HepG2 (cell line): ENCODE data around the gene HSF4. TPM values are rescaled to one million over a fixed set of nuclear protein-coding genes. Genes with fewer than 3 reads are reported as not detected.
A peak's percentile ranks its signal among the peaks of the same experiment; 100 is the strongest.

Experiments
- HMG20A ChIP-seq: IDR thresholded peaks from 2 replicates; pipeline ENCODE4 v1.6.1; 2016; ENCODE audit warnings: borderline replicate concordance
- HNRNPLL ChIP-seq: fragments of 200-400 bp; formaldehyde crosslinking; IDR thresholded peaks from 2 replicates; pipeline ENCODE4 v1.6.1; 2017; ENCODE audit warnings: mild to moderate bottlenecking, low read depth, low read length; ENCODE audit not compliant: poor library complexity, severe bottlenecking
- MAFG ChIP-seq: sonication (generic); formaldehyde crosslinking; IDR thresholded peaks from 2 replicates; pipeline ENCODE4 v1.5.1; 2020; ENCODE audit warnings: mild to moderate bottlenecking, missing genetic modification reagents
- NR0B2 ChIP-seq: sonication (generic); formaldehyde crosslinking; IDR thresholded peaks from 2 replicates; pipeline ENCODE4 v1.4.0; 2020; ENCODE audit warnings: mild to moderate bottlenecking, missing genetic modification reagents
- POLR2A ChIP-seq, 2 experiments: IDR thresholded peaks; 2 replicates each; pipeline ENCODE4 v1.6.1; 2011; ENCODE audit warnings: low read depth in 2 of 2, low read length in 2 of 2, mild to moderate bottlenecking in 1 of 2, moderate library complexity in 1 of 2; ENCODE audit not compliant: insufficient read depth in 1 of 2
- PRMT3 ChIP-seq: sonication (generic); formaldehyde crosslinking; IDR thresholded peaks from 2 replicates; pipeline ENCODE4 v1.8.1; 2022; ENCODE audit warnings: low read depth, mild to moderate bottlenecking, moderate library complexity, missing genetic modification reagents, borderline replicate concordance
- REST ChIP-seq, 2 experiments: IDR thresholded peaks; 2 replicates each; pipeline ENCODE4 v1.6.1; 2011 to 2012; ENCODE audit warnings: low read length in 2 of 2, borderline replicate concordance in 1 of 2, low read depth in 1 of 2, mild to moderate bottlenecking in 1 of 2, moderate library complexity in 1 of 2
- TBP ChIP-seq: sonication (generic); formaldehyde crosslinking; IDR thresholded peaks from 2 replicates; pipeline ENCODE4 v1.5.0; 2020; ENCODE audit warnings: missing genetic modification reagents
- TCF7L2 ChIP-seq: IDR thresholded peaks from 2 replicates; pipeline ENCODE4 v1.6.1; 2011; ENCODE audit warnings: mild to moderate bottlenecking, low read depth, low read length, moderate library complexity
- ZFP1 ChIP-seq: IDR thresholded peaks from 2 replicates; pipeline ENCODE4 v1.6.1; 2016
- ZFP37 ChIP-seq: sonication (generic); formaldehyde crosslinking; IDR thresholded peaks from 2 replicates; pipeline ENCODE4 v1.4.0; 2020; ENCODE audit warnings: missing genetic modification reagents, borderline replicate concordance
- ZMYM3 ChIP-seq: sonication (generic); formaldehyde crosslinking; IDR thresholded peaks from 2 replicates; pipeline ENCODE4 v1.5.1; 2020; ENCODE audit warnings: mild to moderate bottlenecking, missing genetic modification reagents
- ZNF232 ChIP-seq: sonication (generic); formaldehyde crosslinking; IDR thresholded peaks from 2 replicates; pipeline ENCODE4 v1.4.0; 2020; ENCODE audit warnings: missing genetic modification reagents, borderline replicate concordance
- ZNF3 ChIP-seq: IDR thresholded peaks from 2 replicates; pipeline ENCODE4 v1.7.0; 2017; ENCODE audit warnings: inconsistent platforms
- ZNF326 ChIP-seq: sonication (generic); formaldehyde crosslinking; IDR thresholded peaks from 2 replicates; pipeline ENCODE4 v1.4.0; 2020; ENCODE audit warnings: missing genetic modification reagents, borderline replicate concordance
- ZNF777 ChIP-seq: sonication (generic); formaldehyde crosslinking; IDR thresholded peaks from 2 replicates; pipeline ENCODE4 v1.4.0; 2020; ENCODE audit warnings: missing genetic modification reagents
- ZNF83 ChIP-seq: sonication (generic); formaldehyde crosslinking; IDR thresholded peaks from 2 replicates; pipeline ENCODE4 v1.4.0; 2020; ENCODE audit warnings: missing genetic modification reagents, mild to moderate bottlenecking, borderline replicate concordance
- polyA plus RNA-seq, 8 experiments: library from polyadenylated mRNA; depleted of rRNA in 3 of 8; stranded (reverse) in 7 of 8; unstranded in 1 of 8; fragments of >200 nt; fragmentation: Illumina TruSeq in 4 of 8; extraction: Trizol in 4 of 8; gene quantifications; 2 replicates each; pipeline versions ENCODE4 v1.2.1 to v1.2.3, GENCODE V29; 2011 to 2016; ENCODE audit warnings: low read depth in 4 of 8, missing spikeins in 1 of 8, mixed read lengths in 1 of 8; ENCODE audit not compliant: insufficient read depth in 1 of 8
- total RNA-seq, 5 experiments: library from RNA; depleted of rRNA; stranded (reverse); fragments of >200 nt; fragmentation: Illumina TruSeq; extraction: Trizol; gene quantifications; 2 replicates each; pipeline ENCODE4 v1.2.3, GENCODE V29; 2016; ENCODE audit warnings: low read depth in 1 of 5
- TF ChIP-seq, protein P1 (sequence below): sonication (generic); formaldehyde crosslinking; IDR thresholded peaks from 2 replicates; pipeline ENCODE4 v1.8.0; 2023; ENCODE audit warnings: mild to moderate bottlenecking, missing genetic modification reagents
- TF ChIP-seq, protein P2 (sequence below): sonication (generic); formaldehyde crosslinking; IDR thresholded peaks from 2 replicates; pipeline ENCODE4 v1.4.0; 2020; ENCODE audit warnings: low read depth, missing genetic modification reagents
- TF ChIP-seq, protein P3 (sequence below): sonication (generic); formaldehyde crosslinking; IDR thresholded peaks from 2 replicates; pipeline ENCODE4 v1.4.0; 2020; ENCODE audit warnings: missing genetic modification reagents, low read depth, mild to moderate bottlenecking, borderline replicate concordance

The HSF4 gene
- total and polyA plus RNA-seq, 2 of the 13 experiments (the other 11 are each of a cell fraction or from before 2014, with no cell fraction given): 3.5 to 16.9 TPM

DNA sequence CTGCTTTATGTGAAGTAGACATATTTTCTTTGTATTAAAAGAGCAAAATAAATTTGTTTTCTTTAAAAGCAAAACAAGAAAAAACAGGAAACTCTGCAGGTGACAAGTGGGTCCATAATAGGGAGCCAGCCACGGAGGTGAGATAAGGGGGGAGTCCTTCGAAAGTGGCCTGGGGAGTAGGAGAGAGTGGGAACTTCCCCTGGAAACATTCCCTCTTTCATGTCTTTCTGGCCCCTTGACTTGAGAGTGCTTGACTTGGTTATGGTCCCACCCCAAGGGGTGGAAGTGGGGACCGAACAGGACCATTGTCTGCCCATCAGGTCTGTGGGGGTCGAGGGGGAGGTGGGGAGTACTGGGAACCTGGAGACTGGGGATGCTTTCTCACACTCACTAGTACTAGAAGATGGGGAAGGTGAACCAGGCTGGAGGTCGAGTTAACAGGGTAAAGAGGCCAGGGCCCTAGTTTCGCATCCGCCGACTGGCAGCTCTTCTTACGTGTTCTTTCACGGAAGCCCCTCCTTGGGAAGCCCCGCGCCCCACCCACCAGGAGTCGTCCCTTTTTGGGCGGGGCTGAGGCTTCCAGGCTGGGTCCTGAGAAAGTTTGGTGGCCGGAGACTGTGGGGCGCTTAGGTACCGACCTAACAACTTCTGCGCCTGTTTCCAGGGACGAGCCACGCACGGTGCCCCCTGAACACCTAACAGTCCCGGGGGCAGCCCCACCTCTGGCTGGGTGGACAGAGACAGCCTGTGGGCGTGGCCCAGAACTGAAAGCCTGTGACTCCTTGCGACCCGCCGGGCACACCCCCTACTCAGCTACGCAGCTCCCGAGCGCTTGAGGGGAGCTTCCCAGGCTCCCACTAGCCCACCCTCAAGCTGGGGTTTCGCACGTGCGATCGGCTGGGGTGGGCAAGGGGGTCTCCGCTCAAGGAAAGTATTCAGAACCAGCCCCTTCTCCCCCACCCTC is 5.6 kb upstream of the HSF4 start (continued):
- TF ChIP-seq ZNF777 (CRISPR knock-in tag) (no peak), ZMYM3 (CRISPR knock-in tag) (no peak), ZFP37 (CRISPR knock-in tag) (no peak), ZFP1 (no peak), REST (IDR thresholded peaks at IDR 0.05; ENCODE audit: borderline replicate concordance in 1 of 2, low read depth in 1 of 2, low read length in 2 of 2) (no peak), ZNF326 (no peak), NR0B2 (CRISPR knock-in tag) (no peak), ZNF3 (CRISPR knock-in tag) (no peak), MAFG (CRISPR knock-in tag) (no peak), PRMT3 (CRISPR knock-in tag) (no peak), HMG20A (CRISPR knock-in tag) (no peak), ZNF232 (CRISPR knock-in tag) (no peak), TBP (CRISPR knock-in tag) (no peak), POLR2A (IDR thresholded peaks at IDR 0.05; ENCODE audit: insufficient read depth in 1 of 2, low read depth in 2 of 2, low read length in 2 of 2) (no peak), HNRNPLL (no peak), TCF7L2 (no peak), ZNF83 (CRISPR knock-in tag) (no peak)
- TF ChIP-seq, protein P1, sequence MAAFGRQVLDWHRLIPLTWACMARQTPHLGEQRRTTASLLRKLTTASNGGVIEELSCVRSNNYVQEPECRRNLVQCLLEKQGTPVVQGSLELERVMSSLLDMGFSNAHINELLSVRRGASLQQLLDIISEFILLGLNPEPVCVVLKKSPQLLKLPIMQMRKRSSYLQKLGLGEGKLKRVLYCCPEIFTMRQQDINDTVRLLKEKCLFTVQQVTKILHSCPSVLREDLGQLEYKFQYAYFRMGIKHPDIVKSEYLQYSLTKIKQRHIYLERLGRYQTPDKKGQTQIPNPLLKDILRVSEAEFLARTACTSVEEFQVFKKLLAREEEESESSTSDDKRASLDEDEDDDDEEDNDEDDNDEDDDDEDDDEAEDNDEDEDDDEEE: 0 out of 2 replicates have a peak, but pooled peaks have one; percentile 76
- TF ChIP-seq, protein P2, sequence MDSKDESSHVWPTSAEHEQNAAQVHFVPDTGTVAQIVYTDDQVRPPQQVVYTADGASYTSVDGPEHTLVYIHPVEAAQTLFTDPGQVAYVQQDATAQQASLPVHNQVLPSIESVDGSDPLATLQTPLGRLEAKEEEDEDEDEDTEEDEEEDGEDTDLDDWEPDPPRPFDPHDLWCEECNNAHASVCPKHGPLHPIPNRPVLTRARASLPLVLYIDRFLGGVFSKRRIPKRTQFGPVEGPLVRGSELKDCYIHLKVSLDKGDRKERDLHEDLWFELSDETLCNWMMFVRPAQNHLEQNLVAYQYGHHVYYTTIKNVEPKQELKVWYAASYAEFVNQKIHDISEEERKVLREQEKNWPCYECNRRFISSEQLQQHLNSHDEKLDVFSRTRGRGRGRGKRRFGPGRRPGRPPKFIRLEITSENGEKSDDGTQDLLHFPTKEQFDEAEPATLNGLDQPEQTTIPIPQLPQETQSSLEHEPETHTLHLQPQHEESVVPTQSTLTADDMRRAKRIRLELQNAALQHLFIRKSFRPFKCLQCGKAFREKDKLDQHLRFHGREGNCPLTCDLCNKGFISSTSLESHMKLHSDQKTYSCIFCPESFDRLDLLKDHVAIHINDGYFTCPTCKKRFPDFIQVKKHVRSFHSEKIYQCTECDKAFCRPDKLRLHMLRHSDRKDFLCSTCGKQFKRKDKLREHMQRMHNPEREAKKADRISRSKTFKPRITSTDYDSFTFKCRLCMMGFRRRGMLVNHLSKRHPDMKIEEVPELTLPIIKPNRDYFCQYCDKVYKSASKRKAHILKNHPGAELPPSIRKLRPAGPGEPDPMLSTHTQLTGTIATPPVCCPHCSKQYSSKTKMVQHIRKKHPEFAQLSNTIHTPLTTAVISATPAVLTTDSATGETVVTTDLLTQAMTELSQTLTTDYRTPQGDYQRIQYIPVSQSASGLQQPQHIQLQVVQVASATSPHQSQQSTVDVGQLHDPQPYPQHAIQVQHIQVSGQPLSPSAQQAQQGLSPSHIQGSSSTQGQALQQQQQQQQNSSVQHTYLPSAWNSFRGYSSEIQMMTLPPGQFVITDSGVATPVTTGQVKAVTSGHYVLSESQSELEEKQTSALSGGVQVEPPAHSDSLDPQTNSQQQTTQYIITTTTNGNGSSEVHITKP (CRISPR knock-in tag): no peak
- TF ChIP-seq, protein P3, sequence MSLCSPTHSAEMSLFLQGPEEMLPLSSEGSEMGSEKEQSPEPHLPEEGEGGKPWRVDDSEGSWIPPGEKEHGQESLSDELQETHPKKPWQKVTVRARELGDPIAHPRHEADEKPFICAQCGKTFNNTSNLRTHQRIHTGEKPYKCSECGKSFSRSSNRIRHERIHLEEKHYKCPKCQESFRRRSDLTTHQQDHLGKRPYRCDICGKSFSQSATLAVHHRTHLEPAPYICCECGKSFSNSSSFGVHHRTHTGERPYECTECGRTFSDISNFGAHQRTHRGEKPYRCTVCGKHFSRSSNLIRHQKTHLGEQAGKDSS (CRISPR knock-in tag): no peak
